Lung (tissue), 12 donors: ENCODE measurements around the gene COL9A2. TPM values are rescaled to one million over a fixed set of nuclear protein-coding genes. Genes with fewer than 3 reads are reported as not detected.
"Not testable (repeated sequence)": the region's sequence is repeated elsewhere in the genome, so short reads cannot be mapped to it uniquely, and the experiment has no call there.

Experiments used
- ATAC-seq: fragments of 200-7000 bp; cut with Tn5 transposase; one replicate; pipeline ENCODE4 v1.9.1; 2020; ENCODE audit warnings: moderate number of reproducible peaks; ENCODE audit not compliant: insufficient read depth, low FRiP score
- DNase-seq, 3 donors: peaks; one replicate each; pipeline ENCODE4 v3.0.0-alpha.2; 2013 to 2017
- H3K27ac ChIP-seq, 2 donors: one replicate each; pipeline ENCODE4 v1.5.1; 2013; ENCODE audit warnings: mild to moderate bottlenecking in 2 of 2, moderate library complexity in 2 of 2, control low read depth in 1 of 2, inconsistent platforms in 1 of 2, low read depth in 1 of 2, low read length in 1 of 2
- H3K27me3 ChIP-seq, 3 donors: one replicate each; pipeline ENCODE4 v1.5.1; 2013; ENCODE audit warnings: low read length in 2 of 3; ENCODE audit not compliant: control insufficient read depth in 3 of 3, insufficient read depth in 3 of 3
- H3K36me3 ChIP-seq, 4 donors: one replicate each; pipeline ENCODE4 v1.5.1; 2013; ENCODE audit warnings: low read length in 4 of 4, mild to moderate bottlenecking in 1 of 4, moderate library complexity in 1 of 4; ENCODE audit not compliant: control insufficient read depth in 4 of 4, insufficient read depth in 4 of 4
- H3K4me1 ChIP-seq, 5 donors: one replicate each; pipeline ENCODE4 v1.5.1; 2013; ENCODE audit warnings: low read length in 5 of 5, mild to moderate bottlenecking in 2 of 5, moderate library complexity in 1 of 5; ENCODE audit not compliant: control insufficient read depth in 5 of 5, insufficient read depth in 5 of 5
- H3K4me3 ChIP-seq: one replicate; pipeline ENCODE4 v1.5.1; 2013; ENCODE audit warnings: mild to moderate bottlenecking, control low read depth, moderate library complexity
- H3K9ac ChIP-seq, 2 donors: one replicate each; pipeline ENCODE4 v1.5.1; 2013; ENCODE audit warnings: low read length in 2 of 2, control low read depth in 1 of 2; ENCODE audit not compliant: insufficient read depth in 1 of 2
- H3K9me3 ChIP-seq, 4 donors: one replicate each; pipeline ENCODE4 v1.5.1; 2013; ENCODE audit warnings: low read length in 3 of 4, mild to moderate bottlenecking in 1 of 4, moderate library complexity in 1 of 4; ENCODE audit not compliant: control insufficient read depth in 4 of 4, insufficient read depth in 3 of 4
- CTCF ChIP-seq: IDR thresholded peaks from 2 replicates; pipeline ENCODE4 v1.5.1; 2012; ENCODE audit warnings: mild to moderate bottlenecking; ENCODE audit errors: control extremely low read depth, extremely low read depth
- WGBS, 2 donors: extraction: QIAGEN DNeasy Blood & Tissue Kit; methylation state at CpG; one replicate each; pipeline ENCODE4 v1.1.7; 2013; 5-methylcytosine and 5-hydroxymethylcytosine counted together
- polyA plus RNA-seq, 2 donors: library from polyadenylated mRNA; stranded (reverse); fragments of 200-250 nt; gene quantifications; one replicate each; pipeline ENCODE4 v1.2.1, GENCODE V29; 2013
- total RNA-seq, 2 donors: library from RNA; depleted of rRNA in 1 of 2; stranded (reverse); fragments of >200 nt in 1 of 2; gene quantifications; one replicate each; pipeline ENCODE4 v1.2.1, GENCODE V29; 2014 to 2021
- donor health status: control.
- donor health status: control.
- donor health status: Bipolar disorder and iron deficiency.
- donor health status: healthy.
- donor health status: DM: yes; HTN: yes; CAD: no.

Gene COL9A2
- total and polyA plus RNA-seq, 4 donors: 3.7 to 16.0 (median 9.4) TPM

GRCh38 chr1:40332695-40333094 lies 15.6 kb upstream of the COL9A2 start:
- Histone ChIP-seq H3K27me3 (no peaks in the 10 kb centered on the region), H3K4me3 (no peak overlapping the region), H3K36me3 (no peaks in the 10 kb centered on the region), H3K4me1 (no peaks in the 10 kb centered on the region), H3K27ac (no peak overlapping the region), H3K9ac (no peak overlapping the region), H3K9me3 (no peaks in the 10 kb centered on the region)
- TF ChIP-seq CTCF: no peak
- ATAC-seq (no peak), DNase-seq (no peak)
- 83 to 89% methylated on average over 1 of the region's 1 CpG for WGBS, 2 donors

GRCh38 chr1:40331403-40331802 lies 14.3 kb upstream of the COL9A2 start:
- DNase-seq, H3K4me3 ChIP-seq, ATAC-seq, H3K27ac ChIP-seq, H3K4me1 ChIP-seq, H3K27me3 ChIP-seq, H3K36me3 ChIP-seq, H3K9ac ChIP-seq, H3K9me3 ChIP-seq: not testable (repeated sequence)
- 47 to 91% methylated on average over 1 of the region's 1 CpG for WGBS, 2 donors

GRCh38 chr1:40318970-40319621 lies 2.0 kb upstream of the COL9A2 start:
- H3K27me3 ChIP-seq: peaks cover 0 to 22% (median 13%) of the 10 kb centered on the region in 3 donors
- 91 to 100% methylated on average over 4 of the region's 4 CpGs for WGBS, 2 donors
- no peaks in the 10 kb centered on the region for H3K9me3 ChIP-seq
- H3K36me3 ChIP-seq: no peaks in the 10 kb centered on the region
- TF ChIP-seq CTCF: no peak
- DNase-seq (no peak), ATAC-seq (no peak)
- no peak overlapping the region for H3K9ac ChIP-seq
- peaks cover 0 to 24% (median 4%) of the 10 kb centered on the region in 5 donors for H3K4me1 ChIP-seq
- H3K27ac ChIP-seq: no peak overlapping the region
- H3K4me3 ChIP-seq: no peak overlapping the region

- H3K27me3 ChIP-seq: peaks cover 0 to 22% (median 13%) of the 10 kb centered on the region in 3 donors
- H3K27ac ChIP-seq: no peak overlapping the region
- H3K36me3 ChIP-seq: no peaks in the 10 kb centered on the region
- WGBS, 2 donors: 92 to 93% methylated on average over 4 of the region's 4 CpGs
- TF ChIP-seq CTCF: no peak
- H3K4me1 ChIP-seq: peaks cover 0 to 26% (median 4%) of the 10 kb centered on the region in 5 donors
- H3K9ac ChIP-seq: no peak overlapping the region
- ATAC-seq (no peak), DNase-seq (no peak)
- H3K9me3 ChIP-seq: no peaks in the 10 kb centered on the region
- H3K4me3 ChIP-seq: no peak overlapping the region
Observed at GRCh38 chr1:40318476-40318875, 1.4 kb upstream of the COL9A2 start.
